B cell (primary cell): Measurements from ENCODE around the gene C22orf31. TPM values are rescaled to one million over a fixed set of nuclear protein-coding genes. Genes with fewer than 3 reads are reported as not detected.

Experiments used
- ATAC-seq: fragments of 200-7000 bp; cut with Tn5 transposase; one replicate; pipeline ENCODE4 v1.10.0; 2021; ENCODE audit warnings: low read depth, mild to moderate bottlenecking, moderate number of reproducible peaks, moderate library complexity
- CTCF ChIA-PET: fragments of 350-600 bp; sonication (Branson Sonifier 250); formaldehyde crosslinking; loops from one replicate; lab custom pipeline; 2021; ENCODE audit warnings: antibody characterized with exemption, inconsistent platforms; lab: Charles Lee
- POLR2A ChIA-PET: fragments of 350-600 bp; sonication (Branson Sonifier 250); formaldehyde crosslinking; loops from one replicate; lab custom pipeline; 2021; ENCODE audit warnings: antibody characterized with exemption; lab: Charles Lee
- DNase-seq: peaks from one replicate; pipeline ENCODE4 v3.0.0; 2013
- H2AFZ ChIP-seq: 2 replicates; pipeline ENCODE4 v1.6.1; 2012; ENCODE audit warnings: mild to moderate bottlenecking, low read depth, low read length; ENCODE audit not compliant: insufficient read depth, poor library complexity, severe bottlenecking
- H3K27ac ChIP-seq, 2 donors: 1 replicate in 1 of 2; 2 replicates in 1 of 2; pipeline ENCODE4 v1.5.1; 2012 to 2013; ENCODE audit warnings: low read length in 2 of 2, mild to moderate bottlenecking in 2 of 2, moderate library complexity in 1 of 2
- H3K27me3 ChIP-seq, 4 experiments: fragments of 200-600 bp in 1 of 4; sonication (generic) in 1 of 4; replicated peaks in 1 of 4; 1 replicate in 2 of 4; 2 replicates in 2 of 4; pipeline versions ENCODE4 v1.6.1 to v1.7.0; 2013 to 2016; ENCODE audit warnings: low read length in 3 of 4, mild to moderate bottlenecking in 2 of 4, mixed read lengths in 1 of 4, moderate library complexity in 1 of 4; ENCODE audit not compliant: insufficient read depth in 4 of 4, control insufficient read depth in 3 of 4; ENCODE audit errors: control extremely low read depth in 1 of 4
- H3K36me3 ChIP-seq, 2 experiments: replicated peaks in 1 of 2; 1 replicate in 1 of 2; 2 replicates in 1 of 2; pipeline versions ENCODE4 v1.6.1 to v1.7.1; 2013; ENCODE audit warnings: low read length in 1 of 2; ENCODE audit not compliant: insufficient read depth in 2 of 2, control insufficient read depth in 1 of 2; ENCODE audit errors: control extremely low read depth in 1 of 2, extremely low read depth in 1 of 2
- H3K4me1 ChIP-seq, 2 donors: fragments of 200-600 bp in 1 of 2; sonication (generic) in 1 of 2; 1 replicate in 1 of 2; 2 replicates in 1 of 2; pipeline versions ENCODE4 v1.5.1 to v1.6.1; 2013 to 2017; ENCODE audit warnings: low read length in 2 of 2; ENCODE audit not compliant: control insufficient read depth in 2 of 2, insufficient read depth in 2 of 2
- H3K4me2 ChIP-seq: replicated peaks from 2 replicates; pipeline ENCODE3; 2012; ENCODE audit warnings: mild to moderate bottlenecking, low read depth, low read length; ENCODE audit not compliant: poor library complexity, severe bottlenecking
- H3K4me3 ChIP-seq, 5 experiments: fragments of 200-600 bp in 1 of 5; sonication (generic) in 1 of 5; 1 replicate in 3 of 5; 2 replicates in 2 of 5; pipeline versions ENCODE4 v1.5.1 to v1.7.0; 2011 to 2016; ENCODE audit warnings: low read length in 4 of 5, mild to moderate bottlenecking in 4 of 5, low read depth in 2 of 5, control low read depth in 1 of 5, moderate library complexity in 1 of 5; ENCODE audit not compliant: insufficient read depth in 1 of 5; ENCODE audit errors: control extremely low read depth in 1 of 5, extremely low read depth in 1 of 5
- H3K79me2 ChIP-seq: fragments of 200-600 bp; sonication (generic); one replicate; pipeline ENCODE4 v1.6.0; 2016; ENCODE audit warnings: low read length; ENCODE audit not compliant: control insufficient read depth, insufficient read depth
- H3K9ac ChIP-seq: fragments of 200-600 bp; sonication (generic); 2 replicates; pipeline ENCODE4 v1.6.1; 2017; ENCODE audit warnings: mild to moderate bottlenecking, low read length, moderate library complexity
- H3K9me3 ChIP-seq, 3 donors: one replicate each; pipeline versions ENCODE4 v1.6.1 to v1.7.1; 2013; ENCODE audit warnings: low read length in 2 of 3; ENCODE audit not compliant: control insufficient read depth in 2 of 3, insufficient read depth in 1 of 3; ENCODE audit errors: control extremely low read depth in 1 of 3
- H4K20me1 ChIP-seq: 2 replicates; pipeline ENCODE4 v1.6.0; 2012; ENCODE audit warnings: mild to moderate bottlenecking, low read length; ENCODE audit not compliant: insufficient read depth, control insufficient read depth, poor library complexity, severe bottlenecking
- H3K27ac Mint-ChIP-seq: one replicate; pipeline ENCODE4 v1.8.0; 2021; ENCODE audit warnings: mixed read lengths
- H3K27me3 Mint-ChIP-seq: one replicate; pipeline ENCODE4 v1.8.0; 2021; ENCODE audit warnings: mixed read lengths
- H3K4me1 Mint-ChIP-seq: one replicate; pipeline ENCODE4 v1.8.0; 2021; ENCODE audit warnings: mixed read lengths
- H3K4me3 Mint-ChIP-seq: one replicate; pipeline ENCODE4 v1.8.0; 2021; ENCODE audit warnings: mixed read lengths
- H3K9me3 Mint-ChIP-seq: one replicate; pipeline ENCODE4 v1.8.0; 2022; ENCODE audit warnings: mixed read lengths; ENCODE audit not compliant: insufficient read depth
- EZH2 ChIP-seq: IDR thresholded peaks from 2 replicates; pipeline ENCODE4 v1.6.1; 2012; ENCODE audit warnings: borderline replicate concordance, low read depth, mild to moderate bottlenecking, moderate library complexity, low read length; ENCODE audit not compliant: insufficient read depth, poor library complexity, severe bottlenecking
- WGBS: methylation state at CpG from one replicate; pipeline ENCODE4 v1.1.5; 2013; ENCODE audit warnings: missing lambda C conversion rate; ENCODE audit not compliant: insufficient coverage; 5-methylcytosine and 5-hydroxymethylcytosine counted together
- intact Hi-C: fragments of 100-400 bp; cut with micrococcal nuclease; formaldehyde crosslinking; loops from one replicate; pipeline ENCODE4 v1.10.0; 2022
- polyA plus RNA-seq: library from polyadenylated mRNA; depleted of rRNA; stranded (reverse); fragments of >200 nt; gene quantifications from 2 replicates; pipeline ENCODE4 v1.2.3, GENCODE V29; 2012
- total RNA-seq, 2 donors: library from RNA; stranded (reverse); fragments of 120-200 nt in 1 of 2; gene quantifications; 1 replicate in 1 of 2; 2 replicates in 1 of 2; pipeline versions ENCODE4 v1.2.3 to v1.2.4, GENCODE V29; 2013 to 2022
- TF ChIP-seq, protein P1 (sequence below): fragments of 200-600 bp; IDR thresholded peaks from one replicate; pipeline ENCODE4 v1.8.0; 2022; ENCODE audit warnings: antibody characterized with exemption, mild to moderate bottlenecking

Gene C22orf31
- total and polyA plus RNA-seq, 2 donors (not counting 1 experiment from before 2014, with no cell fraction given), result not detected

DNA sequence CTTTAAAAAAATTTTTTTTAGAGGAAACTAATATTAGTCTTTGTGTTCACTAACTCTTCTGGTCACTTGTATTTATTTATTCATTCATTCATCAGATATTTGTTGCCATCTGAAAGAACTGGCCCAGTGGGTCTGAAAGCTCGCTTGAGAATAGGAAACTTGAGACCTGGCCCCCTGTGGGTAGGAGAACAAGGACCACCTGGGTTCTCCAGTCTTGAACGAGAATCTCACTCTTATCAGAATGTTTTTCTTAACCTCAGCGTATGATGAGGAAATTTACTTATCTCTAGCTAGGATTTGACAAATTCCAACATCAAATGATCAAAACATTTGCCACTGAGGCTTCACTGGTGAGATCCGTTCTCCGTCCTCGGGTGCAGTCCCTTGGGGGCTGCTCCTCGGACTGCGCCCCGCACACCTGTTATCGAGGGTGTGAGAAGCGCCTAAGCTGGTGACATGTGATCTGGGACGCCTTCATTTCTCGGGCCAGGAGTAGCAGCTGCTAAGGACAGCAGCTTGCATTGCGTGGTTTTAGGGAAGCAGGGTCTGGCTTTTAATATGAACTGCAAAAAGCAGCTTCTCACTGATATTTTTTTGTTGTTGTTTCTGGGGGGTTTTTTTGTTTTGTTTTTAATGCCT lies 6.3 kb downstream of the C22orf31 start:
- Histone ChIP-seq H4K20me1 (no peaks in the 10 kb centered on the region), H3K79me2 (no peaks in the 10 kb centered on the region), H3K9me3 (no peaks in the 10 kb centered on the region), H3K9ac (no peak overlapping the region), H3K4me1 (no peaks in the 10 kb centered on the region), H3K27me3 (peaks cover 0 to 9% (median 3%) of the 10 kb centered on the region in 4 experiments), H3K27ac (no peak overlapping the region), H3K4me2 (no peak overlapping the region), H3K36me3 (no peaks in the 10 kb centered on the region), H2AFZ (no peak overlapping the region), H3K4me3 (no peak overlapping the region)
- Mint-ChIP-seq H3K9me3 (no peaks in the 10 kb centered on the region), H3K4me1 (no peaks in the 10 kb centered on the region), H3K27ac (no peak overlapping the region), H3K27me3 (peaks cover 27% of the 10 kb centered on the region), H3K4me3 (no peak overlapping the region)
- TF ChIP-seq EZH2, result no peak
- TF ChIP-seq, protein P1, sequence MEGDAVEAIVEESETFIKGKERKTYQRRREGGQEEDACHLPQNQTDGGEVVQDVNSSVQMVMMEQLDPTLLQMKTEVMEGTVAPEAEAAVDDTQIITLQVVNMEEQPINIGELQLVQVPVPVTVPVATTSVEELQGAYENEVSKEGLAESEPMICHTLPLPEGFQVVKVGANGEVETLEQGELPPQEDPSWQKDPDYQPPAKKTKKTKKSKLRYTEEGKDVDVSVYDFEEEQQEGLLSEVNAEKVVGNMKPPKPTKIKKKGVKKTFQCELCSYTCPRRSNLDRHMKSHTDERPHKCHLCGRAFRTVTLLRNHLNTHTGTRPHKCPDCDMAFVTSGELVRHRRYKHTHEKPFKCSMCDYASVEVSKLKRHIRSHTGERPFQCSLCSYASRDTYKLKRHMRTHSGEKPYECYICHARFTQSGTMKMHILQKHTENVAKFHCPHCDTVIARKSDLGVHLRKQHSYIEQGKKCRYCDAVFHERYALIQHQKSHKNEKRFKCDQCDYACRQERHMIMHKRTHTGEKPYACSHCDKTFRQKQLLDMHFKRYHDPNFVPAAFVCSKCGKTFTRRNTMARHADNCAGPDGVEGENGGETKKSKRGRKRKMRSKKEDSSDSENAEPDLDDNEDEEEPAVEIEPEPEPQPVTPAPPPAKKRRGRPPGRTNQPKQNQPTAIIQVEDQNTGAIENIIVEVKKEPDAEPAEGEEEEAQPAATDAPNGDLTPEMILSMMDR, result no peak
- ATAC-seq, result no peak
- ChIA-PET POLR2A (no interaction called here), CTCF (interaction anchor here (1.4 to 2.1 kb wide), 3 partner anchors 14 to 219 kb away, joined by 3 to 10 read pairs (median 5); no protein-coding TSS in a partner anchor)
- DNase-seq, result no peak
- intact Hi-C loops, result no loop called here
- 76% methylated on average over 12 of the region's 14 CpGs for WGBS

DNA sequence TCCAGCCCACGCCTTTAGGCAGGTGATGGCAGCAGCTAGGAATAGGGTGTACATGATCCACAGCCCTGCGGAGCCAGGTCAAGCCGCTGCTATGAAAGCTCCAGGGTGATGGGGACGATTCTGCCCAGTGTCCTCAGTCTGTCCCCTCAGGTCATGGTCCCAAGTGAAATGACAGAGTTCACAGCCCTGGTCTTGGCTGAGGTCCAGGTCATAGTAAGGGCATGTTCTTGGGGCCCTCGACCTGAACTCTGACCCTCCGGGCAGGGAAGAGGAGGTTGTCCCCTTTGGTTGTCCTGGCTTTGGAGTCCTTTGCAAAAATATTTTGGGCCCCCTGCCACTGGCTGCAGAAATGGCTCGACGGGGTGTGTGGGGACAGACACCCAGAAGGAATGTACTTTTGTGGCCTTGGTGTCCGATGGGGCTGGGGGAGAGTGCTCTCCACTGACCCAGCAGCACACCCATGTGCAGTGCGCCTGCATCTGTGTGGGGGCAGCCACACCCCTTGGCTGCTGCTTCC lies 7.3 kb downstream of the C22orf31 start:
- no peak overlapping the region for H3K27ac Mint-ChIP-seq
- ATAC-seq (no peak), DNase-seq (no peak)
- intact Hi-C loops, result no loop called here
- Histone ChIP-seq H3K9me3 (no peaks in the 10 kb centered on the region), H3K27me3 (peaks cover 0 to 7% (median 2%) of the 10 kb centered on the region in 4 experiments), H2AFZ (no peak overlapping the region), H3K9ac (no peak overlapping the region), H3K4me3 (no peak overlapping the region), H3K36me3 (no peaks in the 10 kb centered on the region), H3K27ac (no peak overlapping the region), H4K20me1 (no peaks in the 10 kb centered on the region), H3K4me1 (no peaks in the 10 kb centered on the region), H3K79me2 (no peaks in the 10 kb centered on the region), H3K4me2 (no peak overlapping the region)
- TF ChIP-seq, protein P1, result no peak
- TF ChIP-seq EZH2, result no peak
- WGBS, result 92% methylated on average over 10 of the region's 10 CpGs
- ChIA-PET CTCF (interaction anchor here (1.4 kb wide), 1 partner anchor 218 kb away, joined by 3 read pairs; no protein-coding TSS in a partner anchor), POLR2A (no interaction called here)
- no peaks in the 10 kb centered on the region for H3K4me1 Mint-ChIP-seq
- no peaks in the 10 kb centered on the region for H3K9me3 Mint-ChIP-seq
- H3K27me3 Mint-ChIP-seq, result peaks cover 19% of the 10 kb centered on the region
- H3K4me3 Mint-ChIP-seq, result no peak overlapping the region
